K562 (cell line): ENCODE data around the gene TERT. TPM values are rescaled to one million over a fixed set of nuclear protein-coding genes. Genes with fewer than 3 reads are reported as not detected.

Experiments
- ATAC-seq: fragments of 200-7000 bp; cut with Tn5 transposase; 3 replicates; pipeline ENCODE4 v1.9.1; 2020; ENCODE audit warnings: moderate library complexity
- BruUV-seq: library from RNA; stranded (reverse); fragments of 400-500 nt; replicated peaks from 2 replicates; lab custom pipeline; 2021; lab: Mats Ljungman, UMichigan
- CTCF ChIA-PET: fragments of 300-600 bp; formaldehyde crosslinking; extraction: SDS; loops from one replicate; lab custom pipeline; 2021; ENCODE audit warnings: low intra/inter-chr PET ratio; lab: Yijun Ruan, JAX
- POLR2A ChIA-PET: fragments of 300-600, 350-650 bp; sonication (Branson Sonifier 250); formaldehyde crosslinking; extraction: SDS; loops from one replicate; lab custom pipeline; 2021; ENCODE audit warnings: antibody characterized with exemption, inconsistent platforms; lab: Yijun Ruan, JAX
- DNase-seq, 4 experiments: peaks; one replicate each; pipeline versions ENCODE4 v3.0.0 to v3.0.0-alpha.2; 2011 to 2018; ENCODE audit warnings: low spot score in 3 of 4, mixed read lengths in 3 of 4; ENCODE audit errors: extremely low read depth in 1 of 4
- FAIRE-seq: peaks from 2 replicates; lab custom pipeline; 2011; peaks lifted over from hg19 to GRCh38; lab: Jason Lieb, UNC
- H2AFZ ChIP-seq: 2 replicates; pipeline ENCODE4 v1.6.0; 2011; ENCODE audit warnings: low read depth, low read length, control low read depth, inconsistent platforms
- H3K27ac ChIP-seq: fragments of 200-600 bp; 3 replicates; pipeline ENCODE4 v1.8.0; 2011; ENCODE audit warnings: low read depth, mild to moderate bottlenecking, control low read depth, inconsistent platforms, low read length, moderate library complexity, mixed read lengths; ENCODE audit errors: extremely low read depth
- H3K27me3 ChIP-seq, 2 experiments: fragments of 300-600 bp in 1 of 2; 2 replicates in 1 of 2; 3 replicates in 1 of 2; pipeline versions ENCODE4 v1.6.0 to v1.8.0; 2011; ENCODE audit warnings: inconsistent platforms in 2 of 2, low read length in 2 of 2, mild to moderate bottlenecking in 1 of 2, mixed read lengths in 1 of 2, moderate library complexity in 1 of 2; ENCODE audit not compliant: control insufficient read depth in 2 of 2, insufficient read depth in 2 of 2
- H3K36me3 ChIP-seq: fragments of 300-600 bp; 3 replicates; pipeline ENCODE4 v1.8.0; 2011; ENCODE audit warnings: mild to moderate bottlenecking, low read length, inconsistent platforms; ENCODE audit not compliant: control insufficient read depth, insufficient read depth
- H3K4me1 ChIP-seq, 2 experiments: fragments of 200-600 bp in 1 of 2; replicated peaks in 1 of 2; 2 replicates in 1 of 2; 3 replicates in 1 of 2; pipeline versions ENCODE4 v1.5.1 to v1.8.0; 2011; ENCODE audit warnings: inconsistent platforms in 2 of 2, low read length in 2 of 2, mild to moderate bottlenecking in 1 of 2, mixed read lengths in 1 of 2, moderate library complexity in 1 of 2; ENCODE audit not compliant: control insufficient read depth in 2 of 2, insufficient read depth in 2 of 2
- H3K4me2 ChIP-seq: 2 replicates; pipeline ENCODE4 v1.6.1; 2011; ENCODE audit warnings: low read length, control low read depth, inconsistent platforms, mixed read lengths; ENCODE audit not compliant: insufficient read depth
- H3K4me3 ChIP-seq: fragments of 200-600 bp; sonication (generic), shearing (Covaris generic); 2 replicates; pipeline ENCODE4 v1.5.1; 2016; ENCODE audit warnings: control low read depth, inconsistent platforms
- H3K79me2 ChIP-seq: fragments of 200-600 bp; 3 replicates; pipeline ENCODE4 v1.8.0; 2011; ENCODE audit warnings: low read length, inconsistent platforms; ENCODE audit not compliant: control insufficient read depth, insufficient read depth
- H3K9ac ChIP-seq, 2 experiments: 2 replicates each; pipeline versions ENCODE4 v1.6.0 to v1.6.1; 2011; ENCODE audit warnings: low read depth in 2 of 2, low read length in 2 of 2, control low read depth in 1 of 2, inconsistent platforms in 1 of 2, mild to moderate bottlenecking in 1 of 2, mixed read lengths in 1 of 2; ENCODE audit not compliant: insufficient read depth in 1 of 2
- H3K9me1 ChIP-seq: one replicate; pipeline ENCODE4 v1.6.0; 2011; ENCODE audit warnings: inconsistent platforms, mild to moderate bottlenecking, low read length, moderate library complexity; ENCODE audit not compliant: control insufficient read depth, insufficient read depth
- H3K9me3 ChIP-seq: replicated peaks from 2 replicates; pipeline ENCODE4 v1.5.1; 2011; ENCODE audit warnings: low read depth, low read length, inconsistent platforms; ENCODE audit not compliant: control insufficient read depth, insufficient read depth
- H4K20me1 ChIP-seq: replicated peaks from 2 replicates; pipeline ENCODE4 v1.6.1; 2011; ENCODE audit warnings: low read length, inconsistent platforms, mixed read lengths; ENCODE audit not compliant: control insufficient read depth, insufficient read depth
- CXXC5 ChIP-seq: fragments of 250-450 bp; sonication (Bioruptor Pico); IDR thresholded peaks from 2 replicates; pipeline ENCODE4 v1.8.0; 2022; ENCODE audit warnings: inconsistent platforms, mild to moderate bottlenecking, moderate library complexity
- MCM5 ChIP-seq: fragments of 450-650 bp; IDR thresholded peaks from 2 replicates; pipeline ENCODE4 v1.6.1; 2016; ENCODE audit warnings: low read depth
- POLR2G ChIP-seq: fragments of 200-400 bp; formaldehyde crosslinking; IDR thresholded peaks from 2 replicates; pipeline ENCODE4 v1.6.1; 2017; ENCODE audit warnings: low read depth, mild to moderate bottlenecking, antibody characterized with exemption, low read length, moderate library complexity
- PRPF4 ChIP-seq: fragments of 200-400 bp; formaldehyde crosslinking; IDR thresholded peaks from one replicate; pipeline ENCODE4 v1.6.1; 2017; ENCODE audit warnings: low read length, low read depth, mild to moderate bottlenecking; ENCODE audit not compliant: insufficient read depth, poor library complexity, severe bottlenecking
- SMARCC2 ChIP-seq: fragments of 450-650 bp; IDR thresholded peaks from 2 replicates; pipeline ENCODE4 v1.6.1; 2017; ENCODE audit warnings: antibody characterized with exemption, moderate library complexity, mild to moderate bottlenecking, low read depth
- WGBS: fragments of 100-300 bp; shearing (Covaris generic); methylation state at CpG from one replicate; pipeline ENCODE4 v1.1.6; 2016; ENCODE audit warnings: low coverage, mixed read lengths; ENCODE audit not compliant: insufficient coverage; ENCODE audit errors: missing lambda C conversion rate; 5-methylcytosine and 5-hydroxymethylcytosine counted together
- in situ Hi-C: fragments of 300-500 bp; cut with MboI; formaldehyde crosslinking; loops from 4 replicates; pipeline ENCODE4 v1.15.0; 2018; ENCODE audit warnings: inconsistent platforms, mixed read lengths
- intact Hi-C: fragments of 100-400 bp; cut with micrococcal nuclease; formaldehyde crosslinking; loops from 2 replicates; pipeline ENCODE4 v1.14.2; 2022
- polyA plus RNA-seq, 8 experiments: library from polyadenylated mRNA; depleted of rRNA in 4 of 8; stranded (reverse) in 5 of 8; unstranded in 3 of 8; fragments of >200 nt; fragmentation: Nextera tagmentation in 2 of 8; fragmentation: Illumina TruSeq in 1 of 8; extraction: Ambion mirVana in 2 of 8; extraction: Trizol in 1 of 8; gene quantifications; 2 replicates each; pipeline versions ENCODE4 v1.2.1 to v1.2.3, GENCODE V29; 2011 to 2014; ENCODE audit warnings: inconsistent platforms in 1 of 8, missing spikeins in 1 of 8
- total RNA-seq, 7 experiments: library from RNA; depleted of rRNA in 6 of 7; stranded (reverse); fragments of >200 nt in 6 of 7; fragmentation: Illumina TruSeq in 2 of 7; extraction: Trizol in 2 of 7; gene quantifications; 2 replicates each; pipeline versions ENCODE4 v1.2.1 to v1.2.3, GENCODE V29; 2011 to 2021; ENCODE audit warnings: low replicate concordance in 1 of 7
- TF ChIP-seq, protein P1 (sequence below): IDR thresholded peaks from 3 replicates; pipeline ENCODE4 v1.6.1; 2011; ENCODE audit warnings: borderline replicate concordance, mild to moderate bottlenecking, moderate library complexity; ENCODE audit not compliant: insufficient read length; ENCODE audit errors: extremely low read depth

Gene TERT
- total and polyA plus RNA-seq, 9 of the 15 experiments (the other 6 are each of a cell fraction or from before 2014, with no cell fraction given): 0.08 to 4.5 (median 0.98) TPM; not detected in 1

DNA sequence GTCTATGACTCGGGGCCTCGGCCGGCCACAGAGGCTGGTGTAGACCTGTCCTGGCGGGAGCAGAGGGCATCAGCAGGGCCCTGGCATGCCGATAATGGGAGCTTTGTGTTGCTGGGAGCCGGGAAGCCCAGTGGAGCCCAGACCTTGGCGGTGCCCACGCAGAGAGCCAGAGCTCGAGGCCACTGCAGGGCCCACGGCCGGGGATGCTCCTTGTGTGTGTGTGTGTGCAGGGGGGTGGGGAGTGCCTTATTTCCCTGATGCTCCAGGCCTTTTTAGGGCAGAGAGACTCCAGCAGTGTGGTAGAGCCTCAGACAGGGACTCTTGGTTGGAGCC lies 75.1 kb downstream of the TERT start (continued):
- TF ChIP-seq, protein P1, sequence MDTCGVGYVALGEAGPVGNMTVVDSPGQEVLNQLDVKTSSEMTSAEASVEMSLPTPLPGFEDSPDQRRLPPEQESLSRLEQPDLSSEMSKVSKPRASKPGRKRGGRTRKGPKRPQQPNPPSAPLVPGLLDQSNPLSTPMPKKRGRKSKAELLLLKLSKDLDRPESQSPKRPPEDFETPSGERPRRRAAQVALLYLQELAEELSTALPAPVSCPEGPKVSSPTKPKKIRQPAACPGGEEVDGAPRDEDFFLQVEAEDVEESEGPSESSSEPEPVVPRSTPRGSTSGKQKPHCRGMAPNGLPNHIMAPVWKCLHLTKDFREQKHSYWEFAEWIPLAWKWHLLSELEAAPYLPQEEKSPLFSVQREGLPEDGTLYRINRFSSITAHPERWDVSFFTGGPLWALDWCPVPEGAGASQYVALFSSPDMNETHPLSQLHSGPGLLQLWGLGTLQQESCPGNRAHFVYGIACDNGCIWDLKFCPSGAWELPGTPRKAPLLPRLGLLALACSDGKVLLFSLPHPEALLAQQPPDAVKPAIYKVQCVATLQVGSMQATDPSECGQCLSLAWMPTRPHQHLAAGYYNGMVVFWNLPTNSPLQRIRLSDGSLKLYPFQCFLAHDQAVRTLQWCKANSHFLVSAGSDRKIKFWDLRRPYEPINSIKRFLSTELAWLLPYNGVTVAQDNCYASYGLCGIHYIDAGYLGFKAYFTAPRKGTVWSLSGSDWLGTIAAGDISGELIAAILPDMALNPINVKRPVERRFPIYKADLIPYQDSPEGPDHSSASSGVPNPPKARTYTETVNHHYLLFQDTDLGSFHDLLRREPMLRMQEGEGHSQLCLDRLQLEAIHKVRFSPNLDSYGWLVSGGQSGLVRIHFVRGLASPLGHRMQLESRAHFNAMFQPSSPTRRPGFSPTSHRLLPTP: no peak
- TF ChIP-seq MCM5 (no peak), PRPF4 (no peak), CXXC5 (CRISPR knock-in tag) (no peak)

DNA sequence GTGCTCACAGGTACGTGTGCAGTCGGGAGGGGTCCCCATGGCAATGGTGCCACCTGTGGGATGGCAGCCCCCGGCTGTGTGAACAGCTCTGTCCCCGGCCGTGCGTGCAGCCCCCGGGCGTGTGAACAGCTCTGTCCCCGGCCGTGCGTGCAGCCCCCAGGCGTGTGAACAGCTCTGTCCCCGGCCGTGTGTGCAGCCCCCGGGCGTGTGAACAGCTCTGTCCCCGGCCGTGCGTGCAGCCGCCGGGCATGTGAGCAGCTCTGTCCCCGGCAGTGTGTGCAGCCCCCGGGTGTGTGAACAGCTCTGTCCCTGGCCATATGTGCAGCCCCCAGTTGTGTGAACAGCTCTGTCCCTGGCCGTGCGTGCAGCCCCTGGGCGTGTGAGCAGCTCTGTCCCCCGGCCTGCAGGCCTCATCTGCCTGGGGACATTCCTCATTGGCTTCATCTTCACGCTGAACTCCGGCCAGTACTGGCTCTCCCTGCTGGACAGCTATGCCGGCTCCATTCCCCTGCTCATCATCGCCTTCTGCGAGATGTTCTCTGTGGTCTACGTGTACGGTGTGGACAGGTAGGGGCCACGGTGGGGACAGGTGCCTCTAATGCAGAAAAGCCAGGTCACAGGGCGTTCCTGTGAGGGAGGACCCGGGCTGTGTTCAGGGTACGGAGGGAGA lies 75.6 kb downstream of the TERT start:
- ChIA-PET POLR2A (interaction anchor here (0.7 to 0.9 kb wide), 2 partner anchors 17 to 50 kb away, joined by 3 to 4 read pairs; no protein-coding TSS in a partner anchor), CTCF (no interaction called here)
- peaks cover 0 to 28% of the 10 kb centered on the region in 2 experiments; a peak in 1 of 5 replicates for H3K4me1 ChIP-seq
- in situ Hi-C loops: no loop called here
- H3K79me2 ChIP-seq: no peaks in the 10 kb centered on the region
- H3K4me2 ChIP-seq: no peak overlapping the region
- H3K9me1 ChIP-seq: no peaks in the 10 kb centered on the region
- H3K9ac ChIP-seq: no peak overlapping the region
- no peak overlapping the region for H3K27ac ChIP-seq
- ATAC-seq (no peak; the same call in 1 of the 3 replicates), FAIRE-seq (no peak), DNase-seq (no peak)
- H2AFZ ChIP-seq: no peak overlapping the region
- peaks cover 26 to 70% of the 10 kb centered on the region in 2 experiments; a peak in 4 of 5 replicates for H3K27me3 ChIP-seq
- BruUV-seq: no TSS peak
- no peak overlapping the region for H3K4me3 ChIP-seq
- no peaks in the 10 kb centered on the region; the same call in 1 of the 2 replicates for H3K9me3 ChIP-seq
- H3K36me3 ChIP-seq: no peaks in the 10 kb centered on the region
- intact Hi-C loops: no loop called here
- no peaks in the 10 kb centered on the region; the same call in none of the 2 replicates for H4K20me1 ChIP-seq
- 14% methylated on average over 27 of the region's 38 CpGs for WGBS
- TF ChIP-seq SMARCC2: no peak
- TF ChIP-seq POLR2G: peak; percentile 19; the same call in 1 of the 2 replicates
